GM18526 (cell line): ENCODE measurements around the gene PCP4.

ENCODE experiments used
- POLR2A ChIP-seq: IDR thresholded peaks from 3 replicates; pipeline ENCODE4 v1.6.1; 2011; ENCODE audit not compliant: insufficient read length; ENCODE audit errors: extremely low read depth

PCP4 gene

DNA sequence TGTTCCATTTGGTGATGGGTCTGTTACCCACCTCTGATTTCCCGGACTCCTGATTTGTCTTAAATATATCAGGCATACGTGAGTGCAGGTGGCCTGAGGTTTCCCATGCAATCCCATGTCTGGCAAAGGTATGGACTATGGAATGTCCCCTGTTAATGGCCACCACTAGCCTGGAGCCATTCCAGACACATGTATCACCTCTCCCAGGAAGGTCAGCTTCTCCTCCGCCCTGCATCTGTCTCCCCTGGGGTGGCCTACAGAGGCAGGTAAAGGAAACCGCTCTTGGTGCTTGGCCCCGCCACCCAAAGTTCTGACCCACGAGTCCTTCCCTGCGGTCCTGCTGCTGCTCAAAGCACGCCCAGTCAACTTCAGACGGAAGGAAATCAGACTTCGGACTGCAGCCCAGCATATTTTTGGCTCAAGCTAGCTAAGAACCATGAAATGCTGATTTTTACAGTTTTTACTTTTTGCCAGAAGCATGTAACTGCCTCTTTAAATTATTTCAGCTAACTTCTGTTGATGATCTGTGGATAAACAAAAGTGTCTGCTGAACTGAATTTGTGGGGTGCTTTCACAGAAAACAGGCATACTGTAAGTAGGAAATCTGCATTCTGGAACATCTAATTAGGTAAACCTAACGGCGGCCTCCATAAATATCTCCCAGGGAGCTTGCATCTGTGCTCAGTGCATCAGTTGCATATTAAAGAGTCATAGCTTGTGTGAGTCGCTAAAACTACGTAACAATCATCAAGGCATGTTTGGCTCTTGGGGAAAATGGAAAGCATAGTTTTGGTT lies 105.9 kb downstream of the PCP4 start:
- no peak for TF ChIP-seq POLR2A

DNA sequence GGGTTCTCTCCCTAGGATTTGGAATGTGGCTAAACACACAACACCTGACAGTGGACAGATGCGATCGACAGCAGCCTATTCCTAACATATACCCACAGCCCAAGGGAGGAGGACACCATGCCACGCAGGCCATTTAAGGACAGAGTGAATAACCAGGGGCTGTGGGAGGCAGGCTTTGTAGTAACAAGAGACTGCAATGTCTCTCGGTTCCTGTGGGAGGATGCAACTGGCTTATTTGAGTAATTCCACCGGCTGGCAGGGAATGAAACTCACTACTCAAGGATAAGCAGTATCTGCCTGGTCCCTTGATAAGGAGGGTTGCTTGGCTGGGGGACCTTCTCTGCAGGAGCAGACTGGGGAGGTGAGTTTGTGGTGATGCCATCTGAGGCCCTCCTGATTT lies 109.6 kb downstream of the PCP4 start:
- TF ChIP-seq POLR2A, result no peak
